Measurements from ENCODE around the gene ATAD3C.
"Not testable (repeated sequence)": the region's sequence is repeated elsewhere in the genome, so short reads cannot be mapped to it uniquely, and the experiment has no call there.

ATAD3C gene

DNA sequence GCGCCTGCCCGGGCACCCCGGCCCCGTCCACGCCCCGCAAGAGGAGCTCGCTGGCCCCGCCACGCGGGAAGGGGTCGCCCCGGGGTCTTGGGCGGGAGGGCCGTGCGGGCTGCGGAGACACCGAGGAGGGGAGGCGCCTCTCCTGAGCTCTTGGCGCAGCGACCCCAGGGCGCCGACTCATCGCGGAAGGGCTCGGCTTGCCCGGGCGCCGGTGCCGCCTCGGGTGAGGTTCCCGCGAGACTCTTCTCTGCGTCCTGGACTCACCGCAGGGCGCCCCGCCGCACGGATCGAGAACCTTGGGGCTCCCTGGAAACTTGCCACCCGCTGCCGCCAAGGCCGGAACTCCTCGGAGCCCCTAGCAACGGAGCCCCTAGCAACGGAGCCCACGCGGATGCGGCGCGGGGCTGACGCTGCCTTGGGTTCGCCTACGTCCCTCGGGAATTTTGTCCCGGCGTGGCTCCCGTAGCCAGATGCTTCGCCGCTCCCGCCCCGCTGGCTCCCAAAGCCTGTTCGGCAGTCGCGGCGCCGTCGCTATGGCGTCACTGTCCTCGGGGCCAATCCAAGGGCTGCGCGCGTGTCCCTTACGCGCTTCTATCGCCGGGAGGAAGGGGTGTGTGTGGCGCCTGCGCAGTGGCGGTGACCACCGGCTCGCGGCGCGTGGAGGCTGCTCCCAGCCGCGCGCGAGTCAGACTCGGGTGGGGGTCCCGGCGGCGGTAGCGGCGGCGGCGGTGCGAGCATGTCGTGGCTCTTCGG is 62.2 kb downstream of the ATAD3C start, which contains the start of gene ATAD3A:
Gene ATAD3A, plus strand, starts transcription at position 630 of the 753 bp plus-strand sequence. Its CDS starts 107 bp downstream, at position 737.
- Mint-ChIP-seq H3K9me3 (no peaks in the 10 kb centered on the region), H3K27ac (peak within 1 kb of the TSS; percentile 92 to 94), H3K36me3 (ENCODE audit: insufficient read depth) (peaks cover 13% of the 10 kb centered on the region), H3K27me3 (no peaks in the 10 kb centered on the region), H3K4me1 (ENCODE audit: low read depth in 2 of 2) (peaks cover 10 to 14% of the 10 kb centered on the region in 2 donors), H3K4me3 (peak within 1 kb of the TSS; percentile 90 to 91)
- DNase-seq (peak; percentile 88 to 91 (median 90)), ATAC-seq (replicated peaks) (peak; percentile 88)

GRCh38 chr1:1512425-1512824 is 62.9 kb downstream of the ATAD3C start:
- peak overlapping the region; percentile 92 to 94 for H3K27ac Mint-ChIP-seq
- H3K27me3 Mint-ChIP-seq, H3K9me3 Mint-ChIP-seq: not testable (repeated sequence)
- DNase-seq (peak in 1 of 3 experiments; percentile 22), ATAC-seq (replicated peaks) (peak; percentile 32)
- peaks cover 18% of the 10 kb centered on the region for H3K36me3 Mint-ChIP-seq (ENCODE audit: insufficient read depth)
- peaks cover 10 to 14% of the 10 kb centered on the region in 2 donors for H3K4me1 Mint-ChIP-seq (ENCODE audit: low read depth in 2 of 2)
- H3K4me3 Mint-ChIP-seq, result peak overlapping the region; percentile 68 to 90

GRCh38 chr1:1513675-1514074 is 64.2 kb downstream of the ATAD3C start:
- ATAC-seq (replicated peaks); H3K27ac Mint-ChIP-seq; DNase-seq; H3K27me3 Mint-ChIP-seq; H3K9me3 Mint-ChIP-seq: not testable (repeated sequence)
- Mint-ChIP-seq H3K4me1 (ENCODE audit: low read depth in 2 of 2) (peaks cover 10 to 14% of the 10 kb centered on the region in 2 donors), H3K4me3 (peak overlapping the region; percentile 54 to 68), H3K36me3 (ENCODE audit: insufficient read depth) (peaks cover 23% of the 10 kb centered on the region)

- not testable (repeated sequence) for H3K27me3 Mint-ChIP-seq; DNase-seq; H3K4me3 Mint-ChIP-seq; H3K27ac Mint-ChIP-seq; H3K9me3 Mint-ChIP-seq; ATAC-seq (replicated peaks)
- Mint-ChIP-seq H3K4me1 (ENCODE audit: low read depth in 2 of 2) (peaks cover 10 to 14% of the 10 kb centered on the region in 2 donors), H3K36me3 (ENCODE audit: insufficient read depth) (peaks cover 24% of the 10 kb centered on the region)
Observed at GRCh38 chr1:1514376-1514775, 64.9 kb downstream of the ATAD3C start.

- DNase-seq; H3K9me3 Mint-ChIP-seq; H3K4me3 Mint-ChIP-seq; H3K27ac Mint-ChIP-seq; ATAC-seq (replicated peaks); H3K4me1 Mint-ChIP-seq (ENCODE audit: low read depth in 2 of 2); H3K27me3 Mint-ChIP-seq: not testable (repeated sequence)
- H3K36me3 Mint-ChIP-seq (ENCODE audit: insufficient read depth), result peaks cover 28% of the 10 kb centered on the region
Observed at GRCh38 chr1:1516923-1517322, 67.4 kb downstream of the ATAD3C start.

DNA sequence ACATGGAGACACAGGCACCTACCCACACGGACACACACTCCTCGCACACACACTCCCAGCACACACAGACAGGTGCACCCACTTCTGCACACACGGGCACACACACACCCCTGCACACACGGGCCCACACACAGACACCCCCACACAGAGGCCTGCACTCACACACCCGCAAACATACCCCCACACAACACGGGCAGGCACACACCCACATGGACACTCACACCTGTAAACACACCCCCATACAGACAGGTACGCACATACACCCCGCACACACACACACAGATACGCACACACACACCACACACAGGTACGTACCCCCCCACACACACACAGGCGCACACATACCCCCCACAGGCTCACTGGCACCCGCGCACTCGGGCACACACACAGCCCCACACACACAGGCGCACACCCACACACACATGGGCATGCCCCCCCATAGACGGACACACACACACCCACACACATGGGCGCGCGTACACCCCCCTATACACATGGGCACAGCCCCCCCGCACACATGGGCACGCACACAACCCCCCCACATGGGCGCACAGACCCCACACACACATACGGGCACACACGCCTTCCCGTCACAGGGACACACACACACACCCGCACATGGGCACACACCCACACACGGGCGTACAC is 68.6 kb downstream of the ATAD3C start:
- no peaks in the 10 kb centered on the region for H3K27me3 Mint-ChIP-seq
- ATAC-seq (replicated peaks), result no peak
- DNase-seq, result no peak

DNA sequence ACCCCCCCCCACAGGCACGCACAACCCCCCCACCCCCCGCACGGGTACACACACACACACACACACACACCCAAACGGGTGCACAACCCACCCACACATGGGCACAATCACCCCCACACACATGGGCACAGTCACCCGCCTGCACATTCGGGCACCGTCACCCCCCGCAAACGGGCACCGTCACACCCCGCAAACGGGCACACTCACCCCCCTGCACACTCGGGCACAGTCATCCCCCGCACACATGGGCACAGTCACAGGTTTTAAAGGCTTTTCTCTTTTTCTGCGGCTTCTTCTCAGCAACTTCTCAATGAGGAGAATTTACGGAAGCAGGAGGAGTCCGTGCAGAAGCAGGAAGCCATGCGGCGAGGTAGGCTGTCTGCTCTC is 69.1 kb downstream of the ATAD3C start:
- peaks cover 29% of the 10 kb centered on the region for H3K36me3 Mint-ChIP-seq (ENCODE audit: insufficient read depth)
- ATAC-seq (replicated peaks); H3K4me1 Mint-ChIP-seq (ENCODE audit: low read depth in 2 of 2); DNase-seq; H3K9me3 Mint-ChIP-seq; H3K27me3 Mint-ChIP-seq; H3K4me3 Mint-ChIP-seq: not testable (repeated sequence)
- peak overlapping the region in 1 of 2 donors; percentile 58 for H3K27ac Mint-ChIP-seq

More for the DNA sequence above, 68.6 kb downstream of the ATAD3C start:
- Mint-ChIP-seq H3K9me3 (no peaks in the 10 kb centered on the region), H3K4me1 (ENCODE audit: low read depth in 2 of 2) (peaks cover 3 to 6% of the 10 kb centered on the region in 2 donors), H3K4me3 (no peak overlapping the region), H3K36me3 (ENCODE audit: insufficient read depth) (peaks cover 26% of the 10 kb centered on the region), H3K27ac (peak overlapping the region in 1 of 2 donors; percentile 58)
